GM08714 (cell line): Measurements from ENCODE around the gene KCTD16.

Experiments used
- H3K4me3 ChIP-seq: fragments of 200-500 bp; sonication (Bioruptor generic); 2 replicates; pipeline ENCODE4 v1.5.1; 2014; ENCODE audit warnings: mild to moderate bottlenecking, low read length, inconsistent platforms
- ZNF274 ChIP-seq: IDR thresholded peaks from 2 replicates; pipeline ENCODE4 v1.6.1; 2012; ENCODE audit warnings: mild to moderate bottlenecking, low read depth, low read length

Gene KCTD16

GRCh38 chr5:144209361-144209760 lies 38.7 kb downstream of the KCTD16 start:
- TF ChIP-seq ZNF274: no peak
- no peak overlapping the region for H3K4me3 ChIP-seq

- no peak overlapping the region for H3K4me3 ChIP-seq
- TF ChIP-seq ZNF274: no peak
Measured at GRCh38 chr5:144210655-144211054, 40.0 kb downstream of the KCTD16 start.

GRCh38 chr5:144219869-144220268 lies 49.2 kb downstream of the KCTD16 start:
- no peak overlapping the region for H3K4me3 ChIP-seq
- no peak for TF ChIP-seq ZNF274

- TF ChIP-seq ZNF274: no peak
- H3K4me3 ChIP-seq: no peak overlapping the region
Measured at GRCh38 chr5:144227363-144227999, 56.8 kb downstream of the KCTD16 start.

- TF ChIP-seq ZNF274: no peak
- H3K4me3 ChIP-seq: no peak overlapping the region
Measured at GRCh38 chr5:144230806-144231205, 60.1 kb downstream of the KCTD16 start.

- no peak for TF ChIP-seq ZNF274
- H3K4me3 ChIP-seq: no peak overlapping the region
Measured at GRCh38 chr5:144232285-144232684, 61.6 kb downstream of the KCTD16 start.

- no peak for TF ChIP-seq ZNF274
- H3K4me3 ChIP-seq: no peak overlapping the region
Measured at GRCh38 chr5:144236499-144236898, 65.8 kb downstream of the KCTD16 start.

- TF ChIP-seq ZNF274: no peak
- H3K4me3 ChIP-seq: no peak overlapping the region
Measured at GRCh38 chr5:144237851-144238250, 67.2 kb downstream of the KCTD16 start.

- H3K4me3 ChIP-seq: no peak overlapping the region
- TF ChIP-seq ZNF274: no peak
Measured at GRCh38 chr5:144247131-144247530, 76.5 kb downstream of the KCTD16 start.

GRCh38 chr5:144248015-144248414 lies 77.3 kb downstream of the KCTD16 start:
- no peak for TF ChIP-seq ZNF274
- H3K4me3 ChIP-seq: no peak overlapping the region

- H3K4me3 ChIP-seq: no peak overlapping the region
- no peak for TF ChIP-seq ZNF274
Measured at GRCh38 chr5:144249755-144250464, 79.2 kb downstream of the KCTD16 start.

- no peak overlapping the region for H3K4me3 ChIP-seq
- TF ChIP-seq ZNF274: no peak
Measured at GRCh38 chr5:144254552-144254951, 83.9 kb downstream of the KCTD16 start.

GRCh38 chr5:144260121-144260520 lies 89.4 kb downstream of the KCTD16 start:
- no peak overlapping the region for H3K4me3 ChIP-seq
- TF ChIP-seq ZNF274: no peak

GRCh38 chr5:144265643-144266247 lies 95.1 kb downstream of the KCTD16 start:
- H3K4me3 ChIP-seq: no peak overlapping the region
- TF ChIP-seq ZNF274: no peak

- H3K4me3 ChIP-seq: no peak overlapping the region
- no peak for TF ChIP-seq ZNF274
Measured at GRCh38 chr5:144267961-144268513, 97.4 kb downstream of the KCTD16 start.
